Type B pancreatic cell (in vitro differentiated cells): ENCODE results near the gene GHSR. TPM values are rescaled to one million over a fixed set of nuclear protein-coding genes. Genes with fewer than 3 reads are reported as not detected.

ENCODE experiments used
- DNase-seq: peaks from one replicate; pipeline ENCODE4 v3.0.0; 2021; ENCODE audit warnings: mixed read lengths; ENCODE audit not compliant: unreplicated experiment; ENCODE audit errors: extremely low spot score
- H3K27ac Mint-ChIP-seq: 2 replicates; pipeline ENCODE4 v1.8.0; 2021; ENCODE audit warnings: mild to moderate bottlenecking, mixed read lengths
- H3K27me3 Mint-ChIP-seq: 2 replicates; pipeline ENCODE4 v1.8.0; 2021; ENCODE audit warnings: mixed read lengths
- H3K36me3 Mint-ChIP-seq: 2 replicates; pipeline ENCODE4 v1.8.0; 2021; ENCODE audit warnings: mixed read lengths
- H3K4me1 Mint-ChIP-seq: one replicate; pipeline ENCODE4 v1.8.0; 2021; ENCODE audit warnings: mixed read lengths; ENCODE audit not compliant: unreplicated experiment
- H3K4me3 Mint-ChIP-seq: 2 replicates; pipeline ENCODE4 v1.8.0; 2021; ENCODE audit warnings: mild to moderate bottlenecking, mixed read lengths
- H3K9me3 Mint-ChIP-seq: 2 replicates; pipeline ENCODE4 v1.8.0; 2021; ENCODE audit warnings: mixed read lengths
- CTCF ChIP-seq: fragments of 200-600 bp; sonication (generic); conservative IDR thresholded peaks from 2 replicates; pipeline ENCODE4 v1.5.0; 2021; ENCODE audit warnings: antibody characterized with exemption, mild to moderate bottlenecking
- total RNA-seq: library from RNA; stranded (reverse); gene quantifications from 2 replicates; pipeline ENCODE4 v1.2.1, GENCODE V29; 2021; ENCODE audit warnings: low replicate concordance

GHSR gene
- total RNA-seq, 1 donor from 2014 or later: not detected

DNA sequence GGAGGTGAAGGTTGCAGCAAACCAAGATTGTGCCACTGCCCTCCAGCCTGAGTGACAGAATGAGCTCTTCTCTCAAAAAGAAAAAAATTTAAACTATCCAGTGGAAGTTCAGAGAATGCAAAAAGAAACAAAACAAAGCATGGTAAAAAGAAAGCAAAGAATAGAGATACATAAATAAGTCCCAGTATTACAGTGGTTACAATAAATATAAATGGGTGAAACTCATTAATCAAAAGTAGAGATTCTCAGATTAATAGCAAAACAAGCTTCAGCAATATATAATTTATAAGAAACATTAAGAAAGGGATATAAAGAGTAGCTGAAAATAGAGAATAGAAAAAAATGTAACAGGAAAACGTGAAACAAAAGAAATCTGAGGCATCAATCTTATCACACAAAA is 23.6 kb upstream of the GHSR start:
- H3K9me3 Mint-ChIP-seq: peaks cover 3% of the 10 kb centered on the region
- H3K27ac Mint-ChIP-seq: no peak overlapping the region
- no peak overlapping the region for H3K4me3 Mint-ChIP-seq
- peaks cover 5% of the 10 kb centered on the region for H3K4me1 Mint-ChIP-seq
- H3K27me3 Mint-ChIP-seq: peaks cover 5% of the 10 kb centered on the region
- no peak for TF ChIP-seq CTCF
- no peak for DNase-seq
- no peaks in the 10 kb centered on the region for H3K36me3 Mint-ChIP-seq

DNA sequence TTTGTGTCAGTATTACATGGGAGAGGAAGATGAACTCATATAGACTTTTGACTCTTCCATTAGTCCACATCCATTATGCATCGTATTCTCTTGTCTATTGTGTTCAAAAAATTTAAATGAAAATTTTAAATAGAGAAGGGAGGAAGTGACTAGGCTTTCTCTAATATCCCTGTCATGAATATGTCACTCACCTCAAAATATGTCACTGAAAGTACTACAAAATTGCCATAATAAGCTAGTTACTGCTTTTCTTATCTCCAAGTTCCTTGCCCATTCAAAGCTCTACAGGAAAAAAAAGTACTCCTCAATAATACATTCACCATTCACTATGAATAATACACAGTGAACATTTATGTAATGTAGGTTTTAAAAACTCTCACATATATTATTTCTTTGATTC is 22.3 kb upstream of the GHSR start:
- H3K27me3 Mint-ChIP-seq: peaks cover 5% of the 10 kb centered on the region
- H3K4me1 Mint-ChIP-seq: peaks cover 8% of the 10 kb centered on the region
- DNase-seq: no peak
- no peaks in the 10 kb centered on the region for H3K36me3 Mint-ChIP-seq
- no peak overlapping the region for H3K27ac Mint-ChIP-seq
- H3K4me3 Mint-ChIP-seq: no peak overlapping the region
- peaks cover 6% of the 10 kb centered on the region for H3K9me3 Mint-ChIP-seq
- TF ChIP-seq CTCF: no peak

GRCh38 chr3:172467170-172467824 is 19.0 kb upstream of the GHSR start:
- no peak overlapping the region for H3K27ac Mint-ChIP-seq
- peaks cover 8% of the 10 kb centered on the region for H3K4me1 Mint-ChIP-seq

DNA sequence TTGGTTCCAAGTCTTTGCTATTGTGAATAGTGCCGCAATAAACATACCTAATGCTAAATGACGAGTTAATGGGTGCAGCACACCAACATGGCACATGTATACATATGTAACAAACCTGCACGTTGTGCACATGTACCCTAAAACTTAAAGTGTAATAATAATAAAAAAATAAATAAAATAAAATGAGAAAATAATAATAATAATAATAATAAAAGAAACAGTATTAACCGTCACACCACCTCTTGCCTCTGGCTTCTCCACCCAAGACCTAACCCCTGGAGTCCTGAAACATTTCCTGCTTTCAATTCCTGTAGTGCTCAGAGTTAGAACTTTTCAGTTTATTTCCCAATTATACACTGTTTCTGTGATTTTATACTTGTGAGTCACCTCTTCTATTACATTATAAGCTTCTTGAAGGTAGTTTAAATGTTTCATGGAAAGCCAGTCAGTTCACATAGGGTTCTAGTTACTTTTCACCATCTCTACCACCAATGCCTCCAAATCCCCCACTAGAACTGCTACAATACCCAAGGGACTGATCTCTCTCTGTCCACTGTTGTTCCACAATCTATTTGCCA is 18.4 kb upstream of the GHSR start:
- TF ChIP-seq CTCF: no peak
- peaks cover 8% of the 10 kb centered on the region for H3K4me1 Mint-ChIP-seq
- DNase-seq: no peak
- peaks cover 6% of the 10 kb centered on the region for H3K9me3 Mint-ChIP-seq
- H3K27ac Mint-ChIP-seq: no peak overlapping the region
- peaks cover 8% of the 10 kb centered on the region for H3K27me3 Mint-ChIP-seq
- no peaks in the 10 kb centered on the region for H3K36me3 Mint-ChIP-seq
- no peak overlapping the region for H3K4me3 Mint-ChIP-seq

More at GRCh38 chr3:172467170-172467824, 19.0 kb upstream of the GHSR start:
- H3K9me3 Mint-ChIP-seq: peaks cover 6% of the 10 kb centered on the region
- no peak for DNase-seq
- H3K4me3 Mint-ChIP-seq: no peak overlapping the region
- H3K36me3 Mint-ChIP-seq: no peaks in the 10 kb centered on the region
- TF ChIP-seq CTCF: no peak
- peaks cover 8% of the 10 kb centered on the region for H3K27me3 Mint-ChIP-seq

GRCh38 chr3:172465281-172465680 is 17.0 kb upstream of the GHSR start:
- H3K27ac Mint-ChIP-seq: no peak overlapping the region
- H3K4me1 Mint-ChIP-seq: peaks cover 8% of the 10 kb centered on the region
- H3K9me3 Mint-ChIP-seq: peaks cover 6% of the 10 kb centered on the region
- H3K27me3 Mint-ChIP-seq: peaks cover 8% of the 10 kb centered on the region
- DNase-seq: no peak
- TF ChIP-seq CTCF: no peak
- H3K36me3 Mint-ChIP-seq: no peaks in the 10 kb centered on the region
- no peak overlapping the region for H3K4me3 Mint-ChIP-seq
